MCF 10A (cell line): Measurements from ENCODE around the gene KCNT1. TPM values are rescaled to one million over a fixed set of nuclear protein-coding genes. Genes with fewer than 3 reads are reported as not detected.

ENCODE experiments used
- BruUV-seq: library from RNA; stranded (reverse); fragments of 400-500 nt; replicated peaks from 2 replicates; lab custom pipeline; 2021; lab: Mats Ljungman, UMichigan
- CTCF ChIA-PET: fragments of 300-600 bp; sonication (Branson Sonifier 250); formaldehyde crosslinking; extraction: SDS; loops from one replicate; lab custom pipeline; 2021; ENCODE audit warnings: antibody characterized with exemption, inconsistent platforms; lab: Yijun Ruan, JAX
- POLR2A ChIA-PET: fragments of 300-600, 350-650 bp; sonication (Branson Sonifier 250); formaldehyde crosslinking; extraction: SDS; loops from one replicate; lab custom pipeline; 2020; ENCODE audit warnings: antibody characterized with exemption, inconsistent platforms; lab: Yijun Ruan, JAX
- DNase-seq: peaks from one replicate; pipeline ENCODE4 v3.0.0-alpha.2; 2018; ENCODE audit not compliant: unreplicated experiment
- H3K27ac Mint-ChIP-seq: one replicate; pipeline ENCODE4 v1.8.0; 2022; ENCODE audit warnings: mild to moderate bottlenecking, low read depth, mixed read lengths; ENCODE audit not compliant: unreplicated experiment
- H3K27me3 Mint-ChIP-seq: one replicate; pipeline ENCODE4 v1.8.0; 2022; ENCODE audit warnings: mixed read lengths; ENCODE audit not compliant: insufficient read depth, unreplicated experiment
- H3K36me3 Mint-ChIP-seq: one replicate; pipeline ENCODE4 v1.8.0; 2022; ENCODE audit warnings: mild to moderate bottlenecking, moderate library complexity, mixed read lengths; ENCODE audit not compliant: insufficient read depth, unreplicated experiment
- H3K4me1 Mint-ChIP-seq: one replicate; pipeline ENCODE4 v1.8.0; 2022; ENCODE audit warnings: mixed read lengths; ENCODE audit not compliant: insufficient read depth, unreplicated experiment
- H3K4me3 Mint-ChIP-seq: one replicate; pipeline ENCODE4 v1.8.0; 2022; ENCODE audit warnings: mild to moderate bottlenecking, moderate library complexity, mixed read lengths; ENCODE audit not compliant: unreplicated experiment
- H3K9me3 Mint-ChIP-seq: one replicate; pipeline ENCODE4 v1.8.0; 2022; ENCODE audit warnings: mixed read lengths; ENCODE audit not compliant: unreplicated experiment
- intact Hi-C: fragments of 100-400 bp; cut with micrococcal nuclease; formaldehyde crosslinking; loops from 2 replicates; pipeline ENCODE4 v1.14.1; 2022
- total RNA-seq: library from RNA; stranded (reverse); gene quantifications from 2 replicates; pipeline ENCODE4 v1.2.3, GENCODE V29; 2022
- TF ChIP-seq, protein P1 (sequence below): fragments of 200-600 bp; IDR thresholded peaks from one replicate; pipeline ENCODE4 v1.8.0; 2022; ENCODE audit warnings: antibody characterized with exemption, mild to moderate bottlenecking; ENCODE audit not compliant: unreplicated experiment

The KCNT1 gene
- total RNA-seq, 1 experiment from 2014 or later: not detected

DNA sequence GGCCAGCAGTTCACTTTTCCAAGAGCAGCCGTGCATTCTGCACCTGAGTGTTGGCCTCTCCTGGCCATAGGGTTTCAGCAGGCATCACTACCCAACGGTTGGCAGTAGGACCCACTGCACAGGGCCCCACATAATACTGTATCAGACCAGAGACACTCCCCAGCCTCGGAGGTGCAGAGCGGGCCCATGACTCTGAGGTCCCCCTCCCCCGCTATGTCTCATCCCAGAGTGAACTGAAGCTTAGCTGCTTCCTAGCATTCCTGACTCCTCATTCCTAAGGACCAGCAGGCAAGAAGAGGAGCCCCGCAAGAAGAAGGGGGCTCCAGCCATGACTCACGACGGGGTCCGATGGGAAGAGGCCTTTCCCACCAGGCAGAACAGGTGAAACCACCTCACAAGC is 138.1 kb downstream of the KCNT1 start:
- intact Hi-C loops: no loop called here
- no peak for DNase-seq
- ChIA-PET CTCF (interaction anchor here (0.6 kb wide), 1 partner anchor 14 kb away, joined by 5 read pairs; no protein-coding TSS in a partner anchor), POLR2A (no interaction called here)
- no peaks in the 10 kb centered on the region for H3K27me3 Mint-ChIP-seq
- H3K4me1 Mint-ChIP-seq: no peaks in the 10 kb centered on the region
- H3K27ac Mint-ChIP-seq: no peak overlapping the region
- H3K36me3 Mint-ChIP-seq: peaks cover 16% of the 10 kb centered on the region
- TF ChIP-seq, protein P1, sequence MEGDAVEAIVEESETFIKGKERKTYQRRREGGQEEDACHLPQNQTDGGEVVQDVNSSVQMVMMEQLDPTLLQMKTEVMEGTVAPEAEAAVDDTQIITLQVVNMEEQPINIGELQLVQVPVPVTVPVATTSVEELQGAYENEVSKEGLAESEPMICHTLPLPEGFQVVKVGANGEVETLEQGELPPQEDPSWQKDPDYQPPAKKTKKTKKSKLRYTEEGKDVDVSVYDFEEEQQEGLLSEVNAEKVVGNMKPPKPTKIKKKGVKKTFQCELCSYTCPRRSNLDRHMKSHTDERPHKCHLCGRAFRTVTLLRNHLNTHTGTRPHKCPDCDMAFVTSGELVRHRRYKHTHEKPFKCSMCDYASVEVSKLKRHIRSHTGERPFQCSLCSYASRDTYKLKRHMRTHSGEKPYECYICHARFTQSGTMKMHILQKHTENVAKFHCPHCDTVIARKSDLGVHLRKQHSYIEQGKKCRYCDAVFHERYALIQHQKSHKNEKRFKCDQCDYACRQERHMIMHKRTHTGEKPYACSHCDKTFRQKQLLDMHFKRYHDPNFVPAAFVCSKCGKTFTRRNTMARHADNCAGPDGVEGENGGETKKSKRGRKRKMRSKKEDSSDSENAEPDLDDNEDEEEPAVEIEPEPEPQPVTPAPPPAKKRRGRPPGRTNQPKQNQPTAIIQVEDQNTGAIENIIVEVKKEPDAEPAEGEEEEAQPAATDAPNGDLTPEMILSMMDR: no peak
- no peak overlapping the region for H3K4me3 Mint-ChIP-seq
- BruUV-seq: no TSS peak
- H3K9me3 Mint-ChIP-seq: peaks cover 15% of the 10 kb centered on the region

- no peak overlapping the region for H3K27ac Mint-ChIP-seq
- TF ChIP-seq, protein P1: no peak
- POLR2A ChIA-PET: no interaction called here
- BruUV-seq: no TSS peak
- peaks cover 19% of the 10 kb centered on the region for H3K9me3 Mint-ChIP-seq
- intact Hi-C loops: no loop called here
- no peaks in the 10 kb centered on the region for H3K27me3 Mint-ChIP-seq
- peaks cover 19% of the 10 kb centered on the region for H3K36me3 Mint-ChIP-seq
- DNase-seq: no peak
- CTCF ChIA-PET: interaction anchor here (0.5 kb wide), 1 partner anchor 127 kb away, joined by 3 read pairs; no protein-coding TSS in a partner anchor
- H3K4me1 Mint-ChIP-seq: no peaks in the 10 kb centered on the region
- no peak overlapping the region for H3K4me3 Mint-ChIP-seq
Measured at GRCh38 chr9:135840539-135840938, 138.6 kb downstream of the KCNT1 start.

Other genes starting within 250 kb of the KCNT1 start
- 19.1 and 21.7 TPM in 2 replicates for gene PPP1R26, start 222.4 kb upstream of the KCNT1 start, total RNA-seq
- gene MRPS2, start 201.5 kb upstream of the KCNT1 start, total RNA-seq: 35.4 and 45.8 TPM in 2 replicates
- not detected in 2 replicates for gene LCN1, start 180.7 kb upstream of the KCNT1 start, total RNA-seq
- not detected in 2 replicates for gene OBP2A, start 156.1 kb upstream of the KCNT1 start, total RNA-seq
- not detected in 2 replicates for gene PAEP, start 140.4 kb upstream of the KCNT1 start, total RNA-seq
- not detected in 2 replicates for gene GLT6D1, start 62.6 kb upstream of the KCNT1 start, total RNA-seq
- not detected in 2 replicates for gene LCN9, start 38.9 kb upstream of the KCNT1 start, total RNA-seq
- gene SOHLH1, start 2.7 kb upstream of the KCNT1 start, total RNA-seq: not detected in 2 replicates
- gene CAMSAP1, start 205.4 kb downstream of the KCNT1 start, total RNA-seq: 31.0 and 39.5 TPM in 2 replicates